GM23338 (cell line): Measurements from ENCODE around the gene THUMPD2. TPM values are rescaled to one million over a fixed set of nuclear protein-coding genes. Genes with fewer than 3 reads are reported as not detected.

Experiments
- ATAC-seq: fragments of 200-7000 bp; cut with Tn5 transposase; 3 replicates; pipeline ENCODE4 v1.9.1; 2020
- DNase-seq: peaks from one replicate; pipeline ENCODE4 v3.0.0-alpha.2; 2015; ENCODE audit warnings: low spot score
- H2AFZ ChIP-seq: fragments of 200-600 bp; sonication (generic); 2 replicates; pipeline ENCODE4 v1.8.0; 2016; ENCODE audit warnings: antibody characterized with exemption, mild to moderate bottlenecking, moderate library complexity
- H3F3A ChIP-seq: fragments of 200-600 bp; sonication (generic); replicated peaks from 2 replicates; pipeline ENCODE4 v1.8.0; 2017; ENCODE audit warnings: antibody characterized with exemption, mixed run types, low read depth
- H3K27ac ChIP-seq: fragments of 200-600 bp; sonication (generic); 2 replicates; pipeline ENCODE4 v1.6.1; 2016; ENCODE audit warnings: low read depth
- H3K27me3 ChIP-seq: fragments of 200-600 bp; sonication (generic); 2 replicates; pipeline ENCODE4 v1.8.0; 2016; ENCODE audit warnings: mild to moderate bottlenecking, mixed run types, moderate library complexity; ENCODE audit not compliant: insufficient read depth
- H3K36me3 ChIP-seq: fragments of 200-600 bp; sonication (generic); 2 replicates; pipeline ENCODE4 v1.8.0; 2016; ENCODE audit warnings: mild to moderate bottlenecking; ENCODE audit not compliant: insufficient read depth
- H3K4me1 ChIP-seq: fragments of 200-600 bp; sonication (generic); 2 replicates; pipeline ENCODE4 v1.8.0; 2016; ENCODE audit warnings: mild to moderate bottlenecking, moderate library complexity; ENCODE audit not compliant: insufficient read depth
- H3K4me2 ChIP-seq: fragments of 200-600 bp; sonication (generic); 2 replicates; pipeline ENCODE4 v1.7.1; 2017; ENCODE audit warnings: mixed run types
- H3K4me3 ChIP-seq: fragments of 200-600 bp; sonication (generic); 2 replicates; pipeline ENCODE4 v1.6.1; 2016; ENCODE audit warnings: mixed run types
- H3K79me2 ChIP-seq: fragments of 200-600 bp; sonication (generic); replicated peaks from 2 replicates; pipeline ENCODE4 v1.8.0; 2017; ENCODE audit warnings: mild to moderate bottlenecking; ENCODE audit not compliant: insufficient read depth
- H3K9me2 ChIP-seq: fragments of 200-600 bp; sonication (generic); 2 replicates; pipeline ENCODE4 v1.8.0; 2017; ENCODE audit not compliant: insufficient read depth
- H4K20me1 ChIP-seq: fragments of 200-600 bp; sonication (generic); replicated peaks from 2 replicates; pipeline ENCODE4 v1.8.0; 2017; ENCODE audit warnings: mild to moderate bottlenecking; ENCODE audit not compliant: insufficient read depth
- H3K27ac Mint-ChIP-seq: 2 replicates; pipeline ENCODE4 v1.8.0; 2020; ENCODE audit warnings: inconsistent platforms, mild to moderate bottlenecking, moderate library complexity, mixed read lengths
- H3K27me3 Mint-ChIP-seq: 3 replicates; pipeline ENCODE4 v1.8.0; 2022; ENCODE audit warnings: low read depth, mild to moderate bottlenecking, moderate library complexity, mixed read lengths, inconsistent platforms; ENCODE audit not compliant: insufficient read depth, poor library complexity
- H3K36me3 Mint-ChIP-seq: 3 replicates; pipeline ENCODE4 v1.8.0; 2021; ENCODE audit warnings: low read depth, mild to moderate bottlenecking, inconsistent platforms, moderate library complexity, mixed read lengths
- H3K4me1 Mint-ChIP-seq: 3 replicates; pipeline ENCODE4 v1.8.0; 2020; ENCODE audit warnings: mild to moderate bottlenecking, inconsistent platforms, mixed read lengths
- H3K4me3 Mint-ChIP-seq: 3 replicates; pipeline ENCODE4 v1.8.0; 2021; ENCODE audit warnings: moderate library complexity, mild to moderate bottlenecking, inconsistent platforms, mixed read lengths
- H3K9me3 Mint-ChIP-seq: 3 replicates; pipeline ENCODE4 v1.8.0; 2020; ENCODE audit warnings: moderate library complexity, mild to moderate bottlenecking, inconsistent platforms, mixed read lengths
- CREB1 ChIP-seq: fragments of 250-450 bp; sonication (Bioruptor Pico); IDR thresholded peaks from 2 replicates; pipeline ENCODE4 v1.5.0; 2020; ENCODE audit warnings: low read depth, mild to moderate bottlenecking, moderate library complexity
- EZH2 ChIP-seq: fragments of 200-600 bp; sonication (generic); IDR thresholded peaks from one replicate; pipeline ENCODE4 v1.8.0; 2017; ENCODE audit warnings: antibody characterized with exemption, mild to moderate bottlenecking, low read depth; ENCODE audit not compliant: unreplicated experiment
- EZH2phosphoT487 ChIP-seq: fragments of 200-600 bp; sonication (generic); IDR thresholded peaks from one replicate; pipeline ENCODE4 v1.8.1; 2018; ENCODE audit warnings: antibody characterized with exemption; ENCODE audit not compliant: unreplicated experiment
- JUNB ChIP-seq: IDR thresholded peaks from one replicate; pipeline ENCODE4 v1.6.1; 2016; ENCODE audit warnings: antibody characterized with exemption; ENCODE audit not compliant: unreplicated experiment
- NANOG ChIP-seq: IDR thresholded peaks from 2 replicates; pipeline ENCODE4 v1.6.1; 2016; ENCODE audit warnings: antibody characterized with exemption, borderline replicate concordance
- POLR2AphosphoS5 ChIP-seq: IDR thresholded peaks from 2 replicates; pipeline ENCODE4 v1.6.1; 2016; ENCODE audit warnings: antibody characterized with exemption, low read depth
- ZNF114 ChIP-seq: fragments of 250-450 bp; sonication (Bioruptor Pico); IDR thresholded peaks from 2 replicates; pipeline ENCODE4 v1.5.0; 2020; ENCODE audit warnings: mild to moderate bottlenecking, moderate library complexity
- ZNF331 ChIP-seq: fragments of 250-450 bp; sonication (Bioruptor Pico); IDR thresholded peaks from 2 replicates; pipeline ENCODE4 v1.5.0; 2020; ENCODE audit warnings: low read depth, mild to moderate bottlenecking, moderate library complexity
- polyA plus RNA-seq: library from polyadenylated mRNA; unstranded; fragments of >200 nt; fragmentation: Nextera tagmentation; extraction: Ambion mirVana; gene quantifications from 2 replicates; pipeline ENCODE4 v1.2.1, GENCODE V29; 2016
- total RNA-seq: library from RNA; depleted of rRNA; stranded (reverse); fragments of >200 nt; shearing (Covaris generic); gene quantifications from 2 replicates; pipeline ENCODE4 v1.2.3, GENCODE V29; 2014
- TF ChIP-seq, protein P1 (sequence below): IDR thresholded peaks from 2 replicates; pipeline ENCODE4 v1.6.1; 2016; ENCODE audit warnings: antibody characterized with exemption
- TF ChIP-seq, protein P2 (sequence below): fragments of 250-450 bp; sonication (Bioruptor Pico); IDR thresholded peaks from 2 replicates; pipeline ENCODE4 v1.5.0; 2020; ENCODE audit warnings: mild to moderate bottlenecking, moderate library complexity
- TF ChIP-seq, protein P3 (sequence below), 2 experiments: fragments of 200-600 bp in 1 of 2; sonication (generic) in 1 of 2; conservative IDR thresholded peaks; 2 replicates each; pipeline versions ENCODE4 v1.5.1 to v1.6.1; 2016 to 2017; ENCODE audit warnings: antibody characterized with exemption in 2 of 2, low read depth in 2 of 2, mild to moderate bottlenecking in 2 of 2, moderate library complexity in 1 of 2
- TF ChIP-seq, protein P4 (sequence below): IDR thresholded peaks from one replicate; pipeline ENCODE4 v1.6.1; 2018; ENCODE audit warnings: antibody characterized with exemption; ENCODE audit not compliant: unreplicated experiment

THUMPD2 gene
- total and polyA plus RNA-seq, 2 experiments from 2014 or later, result 19.5 to 25.1 TPM

DNA sequence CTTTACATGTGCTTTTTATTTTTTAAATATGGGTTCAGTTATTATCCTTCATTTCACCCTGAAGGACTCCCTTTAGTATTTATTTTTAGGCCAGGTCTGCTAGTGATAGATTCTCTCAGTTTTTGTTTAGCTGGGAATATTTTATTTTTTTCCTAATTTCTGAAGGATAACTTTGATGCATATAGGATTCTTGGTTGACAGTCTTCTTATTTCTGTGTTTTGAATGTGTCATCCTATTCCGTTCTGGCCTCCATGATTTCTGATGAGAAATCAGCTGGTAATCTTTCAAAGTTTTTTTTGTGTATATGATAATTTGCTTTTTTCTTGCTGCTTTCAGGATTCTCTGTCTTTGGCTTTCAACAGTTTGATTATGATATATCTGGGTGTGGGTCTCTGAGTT lies 77.9 kb downstream of the THUMPD2 start:
- Mint-ChIP-seq H3K36me3 (peaks cover 21% of the 10 kb centered on the region; the same call in 2 of the 3 replicates), H3K4me1 (no peaks in the 10 kb centered on the region; the same call in 2 of the 3 replicates), H3K27ac (no peak overlapping the region), H3K27me3 (no peaks in the 10 kb centered on the region), H3K4me3 (no peak overlapping the region), H3K9me3 (peaks cover 19% of the 10 kb centered on the region)
- Histone ChIP-seq H3K9me2 (no peaks in the 10 kb centered on the region), H4K20me1 (no peaks in the 10 kb centered on the region), H3K36me3 (peaks cover 6% of the 10 kb centered on the region; the same call in 1 of the 2 replicates), H3K4me3 (no peak overlapping the region), H3K27me3 (no peaks in the 10 kb centered on the region), H3K79me2 (0 out of 2 replicates have a peak, but pooled peaks cover 5% of the 10 kb centered on the region), H3F3A (no peaks in the 10 kb centered on the region), H3K4me2 (no peak overlapping the region), H3K27ac (no peak overlapping the region), H3K4me1 (no peaks in the 10 kb centered on the region), H2AFZ (no peak overlapping the region)
- ATAC-seq (no peak), DNase-seq (no peak)
- TF ChIP-seq EZH2, result no peak
- TF ChIP-seq, protein P1, sequence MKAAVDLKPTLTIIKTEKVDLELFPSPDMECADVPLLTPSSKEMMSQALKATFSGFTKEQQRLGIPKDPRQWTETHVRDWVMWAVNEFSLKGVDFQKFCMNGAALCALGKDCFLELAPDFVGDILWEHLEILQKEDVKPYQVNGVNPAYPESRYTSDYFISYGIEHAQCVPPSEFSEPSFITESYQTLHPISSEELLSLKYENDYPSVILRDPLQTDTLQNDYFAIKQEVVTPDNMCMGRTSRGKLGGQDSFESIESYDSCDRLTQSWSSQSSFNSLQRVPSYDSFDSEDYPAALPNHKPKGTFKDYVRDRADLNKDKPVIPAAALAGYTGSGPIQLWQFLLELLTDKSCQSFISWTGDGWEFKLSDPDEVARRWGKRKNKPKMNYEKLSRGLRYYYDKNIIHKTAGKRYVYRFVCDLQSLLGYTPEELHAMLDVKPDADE, result no peak
- TF ChIP-seq, protein P2, sequence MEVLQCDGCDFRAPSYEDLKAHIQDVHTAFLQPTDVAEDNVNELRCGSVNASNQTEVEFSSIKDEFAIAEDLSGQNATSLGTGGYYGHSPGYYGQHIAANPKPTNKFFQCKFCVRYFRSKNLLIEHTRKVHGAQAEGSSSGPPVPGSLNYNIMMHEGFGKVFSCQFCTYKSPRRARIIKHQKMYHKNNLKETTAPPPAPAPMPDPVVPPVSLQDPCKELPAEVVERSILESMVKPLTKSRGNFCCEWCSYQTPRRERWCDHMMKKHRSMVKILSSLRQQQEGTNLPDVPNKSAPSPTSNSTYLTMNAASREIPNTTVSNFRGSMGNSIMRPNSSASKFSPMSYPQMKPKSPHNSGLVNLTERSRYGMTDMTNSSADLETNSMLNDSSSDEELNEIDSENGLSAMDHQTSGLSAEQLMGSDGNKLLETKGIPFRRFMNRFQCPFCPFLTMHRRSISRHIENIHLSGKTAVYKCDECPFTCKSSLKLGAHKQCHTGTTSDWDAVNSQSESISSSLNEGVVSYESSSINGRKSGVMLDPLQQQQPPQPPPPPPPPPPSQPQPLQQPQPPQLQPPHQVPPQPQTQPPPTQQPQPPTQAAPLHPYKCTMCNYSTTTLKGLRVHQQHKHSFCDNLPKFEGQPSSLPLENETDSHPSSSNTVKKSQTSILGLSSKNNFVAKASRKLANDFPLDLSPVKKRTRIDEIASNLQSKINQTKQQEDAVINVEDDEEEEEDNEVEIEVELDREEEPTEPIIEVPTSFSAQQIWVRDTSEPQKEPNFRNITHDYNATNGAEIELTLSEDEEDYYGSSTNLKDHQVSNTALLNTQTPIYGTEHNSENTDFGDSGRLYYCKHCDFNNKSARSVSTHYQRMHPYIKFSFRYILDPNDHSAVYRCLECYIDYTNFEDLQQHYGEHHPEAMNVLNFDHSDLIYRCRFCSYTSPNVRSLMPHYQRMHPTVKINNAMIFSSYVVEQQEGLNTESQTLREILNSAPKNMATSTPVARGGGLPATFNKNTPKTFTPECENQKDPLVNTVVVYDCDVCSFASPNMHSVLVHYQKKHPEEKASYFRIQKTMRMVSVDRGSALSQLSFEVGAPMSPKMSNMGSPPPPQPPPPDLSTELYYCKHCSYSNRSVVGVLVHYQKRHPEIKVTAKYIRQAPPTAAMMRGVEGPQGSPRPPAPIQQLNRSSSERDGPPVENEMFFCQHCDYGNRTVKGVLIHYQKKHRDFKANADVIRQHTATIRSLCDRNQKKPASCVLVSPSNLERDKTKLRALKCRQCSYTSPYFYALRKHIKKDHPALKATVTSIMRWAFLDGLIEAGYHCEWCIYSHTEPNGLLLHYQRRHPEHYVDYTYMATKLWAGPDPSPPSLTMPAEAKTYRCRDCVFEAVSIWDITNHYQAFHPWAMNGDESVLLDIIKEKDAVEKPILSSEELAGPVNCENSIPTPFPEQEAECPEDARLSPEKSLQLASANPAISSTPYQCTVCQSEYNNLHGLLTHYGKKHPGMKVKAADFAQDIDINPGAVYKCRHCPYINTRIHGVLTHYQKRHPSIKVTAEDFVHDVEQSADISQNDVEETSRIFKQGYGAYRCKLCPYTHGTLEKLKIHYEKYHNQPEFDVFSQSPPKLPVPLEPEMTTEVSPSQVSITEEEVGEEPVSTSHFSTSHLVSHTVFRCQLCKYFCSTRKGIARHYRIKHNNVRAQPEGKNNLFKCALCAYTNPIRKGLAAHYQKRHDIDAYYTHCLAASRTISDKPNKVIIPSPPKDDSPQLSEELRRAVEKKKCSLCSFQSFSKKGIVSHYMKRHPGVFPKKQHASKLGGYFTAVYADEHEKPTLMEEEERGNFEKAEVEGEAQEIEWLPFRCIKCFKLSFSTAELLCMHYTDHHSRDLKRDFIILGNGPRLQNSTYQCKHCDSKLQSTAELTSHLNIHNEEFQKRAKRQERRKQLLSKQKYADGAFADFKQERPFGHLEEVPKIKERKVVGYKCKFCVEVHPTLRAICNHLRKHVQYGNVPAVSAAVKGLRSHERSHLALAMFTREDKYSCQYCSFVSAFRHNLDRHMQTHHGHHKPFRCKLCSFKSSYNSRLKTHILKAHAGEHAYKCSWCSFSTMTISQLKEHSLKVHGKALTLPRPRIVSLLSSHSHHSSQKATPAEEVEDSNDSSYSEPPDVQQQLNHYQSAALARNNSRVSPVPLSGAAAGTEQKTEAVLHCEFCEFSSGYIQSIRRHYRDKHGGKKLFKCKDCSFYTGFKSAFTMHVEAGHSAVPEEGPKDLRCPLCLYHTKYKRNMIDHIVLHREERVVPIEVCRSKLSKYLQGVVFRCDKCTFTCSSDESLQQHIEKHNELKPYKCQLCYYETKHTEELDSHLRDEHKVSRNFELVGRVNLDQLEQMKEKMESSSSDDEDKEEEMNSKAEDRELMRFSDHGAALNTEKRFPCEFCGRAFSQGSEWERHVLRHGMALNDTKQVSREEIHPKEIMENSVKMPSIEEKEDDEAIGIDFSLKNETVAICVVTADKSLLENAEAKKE (CRISPR knock-in tag), result no peak
- TF ChIP-seq, protein P3, sequence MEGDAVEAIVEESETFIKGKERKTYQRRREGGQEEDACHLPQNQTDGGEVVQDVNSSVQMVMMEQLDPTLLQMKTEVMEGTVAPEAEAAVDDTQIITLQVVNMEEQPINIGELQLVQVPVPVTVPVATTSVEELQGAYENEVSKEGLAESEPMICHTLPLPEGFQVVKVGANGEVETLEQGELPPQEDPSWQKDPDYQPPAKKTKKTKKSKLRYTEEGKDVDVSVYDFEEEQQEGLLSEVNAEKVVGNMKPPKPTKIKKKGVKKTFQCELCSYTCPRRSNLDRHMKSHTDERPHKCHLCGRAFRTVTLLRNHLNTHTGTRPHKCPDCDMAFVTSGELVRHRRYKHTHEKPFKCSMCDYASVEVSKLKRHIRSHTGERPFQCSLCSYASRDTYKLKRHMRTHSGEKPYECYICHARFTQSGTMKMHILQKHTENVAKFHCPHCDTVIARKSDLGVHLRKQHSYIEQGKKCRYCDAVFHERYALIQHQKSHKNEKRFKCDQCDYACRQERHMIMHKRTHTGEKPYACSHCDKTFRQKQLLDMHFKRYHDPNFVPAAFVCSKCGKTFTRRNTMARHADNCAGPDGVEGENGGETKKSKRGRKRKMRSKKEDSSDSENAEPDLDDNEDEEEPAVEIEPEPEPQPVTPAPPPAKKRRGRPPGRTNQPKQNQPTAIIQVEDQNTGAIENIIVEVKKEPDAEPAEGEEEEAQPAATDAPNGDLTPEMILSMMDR (conservative IDR thresholded peaks at IDR 0.05; ENCODE audit: low read depth in 2 of 2), result no peak
- TF ChIP-seq EZH2phosphoT487, result no peak
- TF ChIP-seq POLR2AphosphoS5, result no peak
- TF ChIP-seq JUNB, result no peak
- no peak for TF ChIP-seq ZNF331 (CRISPR knock-in tag)
- TF ChIP-seq CREB1 (CRISPR knock-in tag), result no peak
- no peak for TF ChIP-seq ZNF114
- TF ChIP-seq, protein P4, sequence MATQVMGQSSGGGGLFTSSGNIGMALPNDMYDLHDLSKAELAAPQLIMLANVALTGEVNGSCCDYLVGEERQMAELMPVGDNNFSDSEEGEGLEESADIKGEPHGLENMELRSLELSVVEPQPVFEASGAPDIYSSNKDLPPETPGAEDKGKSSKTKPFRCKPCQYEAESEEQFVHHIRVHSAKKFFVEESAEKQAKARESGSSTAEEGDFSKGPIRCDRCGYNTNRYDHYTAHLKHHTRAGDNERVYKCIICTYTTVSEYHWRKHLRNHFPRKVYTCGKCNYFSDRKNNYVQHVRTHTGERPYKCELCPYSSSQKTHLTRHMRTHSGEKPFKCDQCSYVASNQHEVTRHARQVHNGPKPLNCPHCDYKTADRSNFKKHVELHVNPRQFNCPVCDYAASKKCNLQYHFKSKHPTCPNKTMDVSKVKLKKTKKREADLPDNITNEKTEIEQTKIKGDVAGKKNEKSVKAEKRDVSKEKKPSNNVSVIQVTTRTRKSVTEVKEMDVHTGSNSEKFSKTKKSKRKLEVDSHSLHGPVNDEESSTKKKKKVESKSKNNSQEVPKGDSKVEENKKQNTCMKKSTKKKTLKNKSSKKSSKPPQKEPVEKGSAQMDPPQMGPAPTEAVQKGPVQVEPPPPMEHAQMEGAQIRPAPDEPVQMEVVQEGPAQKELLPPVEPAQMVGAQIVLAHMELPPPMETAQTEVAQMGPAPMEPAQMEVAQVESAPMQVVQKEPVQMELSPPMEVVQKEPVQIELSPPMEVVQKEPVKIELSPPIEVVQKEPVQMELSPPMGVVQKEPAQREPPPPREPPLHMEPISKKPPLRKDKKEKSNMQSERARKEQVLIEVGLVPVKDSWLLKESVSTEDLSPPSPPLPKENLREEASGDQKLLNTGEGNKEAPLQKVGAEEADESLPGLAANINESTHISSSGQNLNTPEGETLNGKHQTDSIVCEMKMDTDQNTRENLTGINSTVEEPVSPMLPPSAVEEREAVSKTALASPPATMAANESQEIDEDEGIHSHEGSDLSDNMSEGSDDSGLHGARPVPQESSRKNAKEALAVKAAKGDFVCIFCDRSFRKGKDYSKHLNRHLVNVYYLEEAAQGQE, result no peak
- no peak for TF ChIP-seq NANOG
